ENCODE measurements around the gene ACOXL.

ACOXL gene

DNA sequence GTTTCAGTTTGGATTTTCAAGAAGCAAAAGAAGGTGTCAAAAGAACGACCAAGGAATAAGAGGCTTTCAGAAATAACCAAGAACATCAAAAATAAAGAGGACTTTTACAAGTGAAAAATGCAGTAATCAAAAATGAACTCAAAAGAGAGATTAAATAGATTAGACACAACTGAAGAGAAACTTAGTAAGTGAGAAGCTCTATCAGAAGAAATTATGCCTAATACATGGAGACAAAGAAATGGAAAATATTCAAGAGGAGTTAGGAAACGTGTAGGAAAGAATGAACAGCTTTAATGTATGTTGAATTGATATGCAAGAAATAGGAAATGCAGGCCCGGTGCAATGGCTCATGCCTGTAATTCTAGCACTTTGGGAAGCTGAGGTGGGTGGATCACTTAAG, 145.8 kb downstream of the ACOXL start:
- DNase-seq = no peak

DNA sequence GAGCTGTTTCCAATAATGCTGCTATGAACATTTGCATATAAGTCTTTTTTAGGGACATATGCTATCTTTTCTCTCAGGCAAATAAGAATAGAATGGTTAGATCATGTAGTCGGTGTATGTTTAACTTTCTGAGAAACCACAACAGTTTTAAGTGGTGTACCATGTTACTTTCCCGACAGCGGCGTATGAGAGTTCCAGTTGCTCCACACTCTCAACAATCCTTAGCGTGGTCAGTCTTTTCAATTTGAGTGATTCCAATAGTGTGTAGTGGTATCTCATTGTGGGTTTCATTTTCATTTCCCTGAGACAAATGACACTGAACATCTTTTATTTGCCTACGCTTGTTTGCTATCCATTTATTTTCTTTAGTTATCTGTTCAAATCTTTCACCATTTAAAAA, 149.5 kb downstream of the ACOXL start:
- DNase-seq = no peak

DNA sequence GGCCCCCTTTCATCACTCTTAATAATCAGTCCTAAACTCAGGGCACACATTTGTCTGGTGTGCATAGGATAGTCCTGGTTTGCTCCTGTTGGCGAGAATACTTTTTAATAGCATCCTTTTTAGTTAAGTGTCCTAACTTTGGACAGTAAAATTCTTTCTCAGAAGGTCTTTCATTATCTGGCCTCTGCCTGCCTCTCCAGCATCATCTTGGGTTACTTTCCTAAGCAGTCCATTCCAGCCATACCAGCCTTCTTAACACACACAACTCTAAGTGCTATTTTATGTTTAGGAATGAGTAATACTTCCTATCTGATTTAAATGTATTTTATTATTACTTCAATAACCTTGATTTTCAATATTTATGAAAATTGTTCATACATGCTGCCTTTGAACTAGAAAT, 151.0 kb downstream of the ACOXL start:
- no peak for DNase-seq

DNA sequence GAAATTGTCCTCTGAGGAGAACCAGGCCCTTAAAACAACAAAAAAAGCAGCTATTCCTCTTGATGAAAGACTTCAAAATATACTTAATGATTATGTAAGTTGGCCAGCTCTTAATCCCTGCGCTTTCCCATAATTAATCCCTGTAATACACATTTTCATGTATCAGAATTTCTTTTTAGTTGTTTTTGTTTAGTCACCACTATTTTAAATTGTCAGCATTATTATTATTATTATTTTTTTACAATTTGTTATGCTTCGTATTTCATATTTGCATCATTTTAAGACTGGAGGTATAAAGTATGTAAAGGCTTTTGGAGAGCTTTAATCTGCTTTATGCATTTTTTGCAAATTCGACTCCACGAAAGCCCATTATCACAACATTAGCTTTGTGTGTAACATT, 152.9 kb downstream of the ACOXL start:
- DNase-seq = no peak

DNA sequence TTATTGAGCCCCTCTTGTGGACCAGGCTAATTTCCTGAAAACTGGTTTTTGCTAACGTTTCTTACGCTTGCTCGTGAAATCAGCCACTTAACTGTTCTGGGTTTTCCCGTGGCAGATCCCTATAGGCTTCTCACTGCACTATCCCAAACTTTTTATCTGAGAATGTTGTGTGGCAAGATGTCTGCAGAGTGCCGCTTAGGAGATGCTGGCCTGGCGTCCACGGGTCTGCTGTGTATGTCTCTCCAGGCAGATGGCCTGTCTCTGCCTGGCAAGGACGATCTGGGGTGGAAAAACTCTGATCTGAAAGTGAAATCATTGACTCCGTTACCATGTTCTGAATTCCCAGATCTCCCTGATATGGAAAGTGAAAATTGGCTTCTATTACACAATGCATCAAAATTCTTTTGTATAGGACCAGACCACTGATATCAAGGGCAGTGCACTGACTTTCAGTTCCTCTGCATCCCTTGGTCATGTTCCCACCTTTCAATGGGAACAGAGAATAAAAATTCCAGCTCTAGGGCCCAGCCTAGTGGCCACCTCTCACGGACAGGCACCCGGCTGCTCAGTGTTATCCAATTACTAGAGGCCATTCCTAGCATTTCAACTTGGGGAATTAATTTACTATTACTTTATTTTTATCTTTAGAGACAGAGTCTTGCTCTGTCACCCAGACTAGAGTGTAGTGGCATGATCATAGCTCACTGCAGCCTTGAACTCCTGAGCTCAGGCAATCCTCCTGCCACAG, 154.6 kb downstream of the ACOXL start:
- DNase-seq = no peak

DNA sequence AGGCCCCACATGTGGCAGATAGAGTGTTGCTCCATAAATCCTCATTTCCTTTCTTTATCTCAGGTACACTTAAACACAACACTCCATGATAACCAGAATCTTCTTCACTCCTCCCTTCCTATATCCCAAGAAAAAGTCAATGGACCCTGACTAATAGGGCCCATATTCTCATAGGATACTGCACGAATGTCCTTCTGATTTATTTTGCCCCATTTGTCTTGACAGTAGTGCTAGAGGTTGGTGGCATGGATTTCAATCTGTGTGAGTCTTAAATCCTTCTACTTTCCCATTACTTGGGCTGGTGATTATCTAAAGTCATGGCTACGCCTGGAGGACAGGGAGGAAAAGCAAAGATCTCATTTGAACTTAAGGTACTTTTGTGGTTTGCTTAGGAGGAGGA, 156.0 kb downstream of the ACOXL start:
- no peak for DNase-seq

DNA sequence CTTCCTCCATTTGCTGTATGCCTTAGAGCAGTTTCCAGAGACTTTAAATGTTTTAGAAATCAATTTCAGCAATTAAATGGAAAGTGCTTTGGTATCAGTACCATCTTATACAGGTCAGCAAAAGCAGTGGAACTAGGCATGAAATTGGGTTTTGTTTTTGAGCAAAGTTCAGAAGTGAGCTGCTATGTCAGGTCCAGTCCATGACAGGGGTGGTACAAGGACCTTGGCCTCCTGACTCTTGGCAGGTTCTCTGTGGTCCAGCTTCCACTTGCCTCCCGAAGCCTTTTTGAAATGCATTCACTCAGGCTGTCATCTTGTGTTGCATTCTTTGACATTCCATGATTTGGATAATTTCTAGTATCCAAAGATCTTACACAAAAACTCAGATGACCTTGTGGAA, 159.3 kb downstream of the ACOXL start:
- no peak for DNase-seq

DNA sequence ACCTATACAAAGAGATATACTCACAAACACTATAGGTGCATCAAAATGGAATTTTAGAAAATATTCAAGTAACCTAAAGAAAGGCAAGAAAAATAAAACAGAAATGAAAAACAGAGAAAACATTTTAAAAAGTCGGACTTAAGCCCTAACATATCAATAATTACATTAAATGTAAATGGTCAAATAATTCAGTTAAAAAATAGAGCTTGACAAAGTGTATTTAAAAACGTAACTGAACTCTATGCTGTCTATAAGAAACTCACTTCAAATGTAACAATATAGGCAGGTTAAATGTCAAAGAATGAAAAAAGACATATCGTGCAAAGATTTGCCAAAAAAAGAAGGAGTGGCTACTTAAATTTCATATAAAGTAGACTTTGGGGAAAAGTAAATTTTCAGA, 163.9 kb downstream of the ACOXL start:
- DNase-seq = no peak

DNA sequence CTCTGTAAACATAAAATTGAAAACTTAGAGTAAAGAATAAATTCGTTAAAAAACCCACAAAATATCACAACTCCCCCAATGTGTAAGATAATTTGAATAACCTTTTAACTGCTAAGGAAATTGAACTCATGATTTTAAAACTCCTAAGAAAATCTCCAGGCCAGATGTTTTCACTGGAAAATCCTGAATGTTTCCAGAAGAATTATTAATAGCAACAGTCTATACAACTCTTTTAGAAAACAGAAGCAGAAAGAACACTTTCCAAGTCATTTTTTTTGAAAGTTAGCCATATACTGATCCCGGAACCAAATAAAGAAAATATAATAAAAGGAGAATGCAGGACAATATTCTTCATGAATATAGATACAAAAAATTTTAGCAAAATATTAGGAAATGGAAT, 165.6 kb downstream of the ACOXL start:
- DNase-seq = no peak

DNA sequence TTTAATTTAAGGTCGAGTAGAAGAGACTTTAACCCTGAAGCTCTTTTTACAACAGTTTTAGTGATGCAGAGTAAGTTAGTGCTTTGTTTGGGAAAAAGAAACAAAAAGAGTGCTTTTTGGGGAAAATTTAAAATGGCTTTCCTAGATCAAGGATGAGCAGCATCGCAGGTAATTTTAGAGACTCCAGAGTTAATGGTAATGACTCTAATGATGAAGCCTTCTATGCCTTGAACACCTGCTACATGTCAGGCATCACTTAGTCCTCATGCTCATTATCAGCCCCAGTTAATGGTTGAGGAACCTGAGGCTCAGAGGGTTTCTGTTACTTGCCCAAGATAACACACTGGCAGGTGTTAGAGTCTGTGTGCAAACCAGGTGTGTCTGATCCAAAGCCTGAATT, 167.8 kb downstream of the ACOXL start:
- no peak for DNase-seq

DNA sequence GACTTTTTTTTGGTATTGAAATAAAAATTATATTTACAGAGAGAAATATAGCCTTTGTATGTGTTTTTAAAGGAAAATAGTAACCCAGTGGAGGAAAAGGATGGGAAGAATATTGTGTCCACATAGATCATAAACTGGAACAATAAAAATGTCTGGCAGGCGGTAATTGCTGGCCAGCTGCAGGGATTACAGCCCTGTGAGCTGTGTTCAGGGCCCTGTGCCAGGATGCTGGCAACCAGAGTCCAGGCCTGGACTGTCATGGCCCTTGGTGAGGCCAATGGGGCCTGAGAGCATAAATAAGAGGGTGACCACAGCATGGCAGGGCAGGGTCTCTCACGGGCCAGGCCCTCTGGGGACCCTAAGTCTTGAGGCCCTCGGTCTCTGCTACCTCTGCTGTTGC, 171.2 kb downstream of the ACOXL start:
- DNase-seq = no peak

DNA sequence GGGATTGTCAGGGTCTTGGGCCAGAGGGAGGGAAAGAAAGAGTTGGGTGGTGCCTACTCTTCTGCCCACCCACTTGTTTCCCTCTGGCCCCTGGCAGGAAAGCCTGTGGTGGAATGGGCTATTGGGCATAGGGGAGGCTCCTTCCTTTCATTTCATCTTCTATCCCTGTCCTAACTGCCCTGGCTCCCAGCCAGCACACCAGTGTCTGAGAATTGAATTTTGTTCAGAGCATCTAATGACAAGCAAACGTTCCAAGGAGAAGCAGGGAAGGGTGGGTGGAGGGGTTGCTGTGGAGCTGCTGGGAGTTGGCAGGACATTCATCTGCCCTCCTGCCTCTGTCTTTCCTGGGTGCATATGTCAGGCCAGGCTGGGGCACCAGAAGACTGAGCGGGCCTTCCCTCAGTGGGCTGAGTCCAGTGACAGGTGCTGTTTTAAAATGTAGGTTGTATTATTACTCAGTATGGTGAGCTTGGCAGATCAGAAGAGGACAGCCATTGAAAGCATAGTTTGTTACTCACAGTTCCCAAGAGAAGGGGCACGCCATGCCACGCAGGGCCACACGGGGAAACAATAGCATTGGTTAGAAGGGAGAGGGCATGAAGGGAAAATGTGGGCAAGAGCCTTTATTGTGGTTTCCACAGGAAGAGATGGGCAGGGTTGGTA, 171.9 kb downstream of the ACOXL start:
- DNase-seq = no peak

DNA sequence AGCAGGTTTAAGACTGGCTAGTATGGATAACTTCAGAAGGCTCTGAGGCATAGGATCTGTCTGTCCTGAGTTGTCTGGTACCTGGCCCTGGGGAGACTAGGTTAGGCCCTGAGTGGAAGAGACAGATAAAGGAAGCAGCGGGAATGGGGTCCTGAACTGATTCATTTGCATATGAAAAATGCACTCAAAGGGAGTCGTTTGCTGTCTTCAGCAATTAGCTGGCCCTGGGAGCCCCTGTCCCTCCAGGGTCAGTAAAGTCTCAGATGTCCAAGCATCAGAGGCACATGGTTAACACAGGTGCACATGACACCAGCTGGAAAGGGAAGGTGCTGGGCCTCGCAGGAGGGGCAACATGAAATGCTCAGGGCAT, 172.4 kb downstream of the ACOXL start:
- DNase-seq = no peak

DNA sequence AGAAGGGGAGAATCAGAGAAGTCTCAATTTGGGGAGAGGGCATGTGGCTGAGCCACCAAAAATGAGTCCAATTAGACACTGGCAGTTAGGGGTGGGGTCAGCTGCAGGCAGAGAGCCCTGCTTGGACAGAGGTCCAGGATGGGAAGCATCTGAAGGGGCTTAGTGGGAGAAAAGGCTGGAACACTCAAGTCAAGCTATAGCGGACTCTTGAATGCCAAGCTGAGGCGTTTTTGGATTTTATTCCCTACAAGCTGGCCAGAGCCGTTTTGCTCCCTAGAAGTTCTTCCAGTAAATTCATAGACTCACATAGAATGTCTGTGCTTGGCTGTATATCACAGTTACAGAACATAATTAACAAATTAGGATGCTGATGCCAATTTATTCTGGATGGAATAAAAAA, 172.8 kb downstream of the ACOXL start:
- DNase-seq = no peak

DNA sequence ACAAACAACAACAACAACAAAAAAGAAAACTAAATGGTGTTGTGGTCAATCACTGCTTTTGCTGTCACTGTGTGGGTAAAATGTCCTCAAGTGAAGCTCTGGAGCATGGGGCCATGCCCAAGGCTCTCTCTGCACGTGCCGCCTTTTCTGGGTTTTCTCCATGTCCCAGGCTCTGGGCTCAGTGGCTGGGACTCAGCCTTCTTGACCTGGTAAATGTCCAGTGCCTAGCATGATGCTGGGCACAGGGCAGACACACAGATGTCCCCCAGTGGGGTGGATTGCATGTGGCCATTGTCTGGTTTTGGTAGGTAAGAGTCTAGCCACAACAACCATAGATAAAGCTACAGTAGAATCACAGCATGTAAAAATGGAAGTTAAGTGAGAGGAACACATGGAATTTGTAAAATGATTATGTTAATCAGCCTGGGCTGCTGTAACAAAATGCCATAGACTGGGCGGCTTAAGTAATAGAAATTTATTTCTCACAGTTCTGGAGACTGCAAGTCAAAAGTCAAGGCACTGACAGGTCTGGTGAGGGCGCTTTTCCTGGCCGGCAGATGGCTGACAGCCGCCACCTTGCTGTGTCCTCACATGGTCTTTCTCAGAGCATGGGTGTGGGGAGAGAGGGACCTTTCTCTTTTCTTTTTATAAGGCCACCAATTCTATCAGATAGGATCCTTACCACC, 174.4 kb downstream of the ACOXL start:
- DNase-seq = no peak

DNA sequence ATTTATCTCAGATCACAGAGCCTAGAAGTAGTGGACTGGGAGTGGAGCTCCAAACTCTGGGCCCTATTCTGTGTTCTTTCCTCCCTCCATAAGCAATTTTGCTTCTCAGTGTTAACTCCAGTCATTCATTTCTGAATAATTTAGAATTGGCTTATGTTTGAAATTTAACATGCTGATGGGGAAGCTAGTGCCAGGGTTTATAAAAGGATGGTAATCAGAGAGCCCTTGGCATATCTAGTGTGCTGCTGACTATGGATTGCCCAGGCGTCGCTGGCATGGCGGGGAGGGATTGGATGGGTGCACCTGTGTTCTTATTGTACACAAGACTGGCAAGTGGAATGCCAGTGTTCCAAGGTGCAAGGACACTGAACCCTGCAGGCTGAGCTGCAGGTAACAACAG, 177.1 kb downstream of the ACOXL start:
- no peak for DNase-seq

DNA sequence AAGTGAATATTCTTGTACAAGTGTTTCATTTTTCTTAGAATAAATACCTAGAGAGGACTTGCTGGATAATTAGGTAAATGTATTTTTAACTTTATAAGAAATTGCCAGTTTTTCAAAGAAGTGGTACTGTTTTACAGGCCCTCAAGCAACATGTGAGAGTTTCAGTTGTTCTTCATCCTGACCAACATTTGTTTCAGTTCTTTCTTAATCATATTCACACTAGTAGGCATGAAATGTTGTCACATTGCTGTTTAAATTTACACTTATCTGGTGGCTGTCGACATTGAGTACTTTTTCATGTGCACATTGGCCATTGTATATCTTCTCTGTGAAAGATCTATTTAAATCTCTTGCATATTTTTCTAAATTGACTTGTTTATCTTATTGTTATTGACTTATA, 178.1 kb downstream of the ACOXL start:
- no peak for DNase-seq

DNA sequence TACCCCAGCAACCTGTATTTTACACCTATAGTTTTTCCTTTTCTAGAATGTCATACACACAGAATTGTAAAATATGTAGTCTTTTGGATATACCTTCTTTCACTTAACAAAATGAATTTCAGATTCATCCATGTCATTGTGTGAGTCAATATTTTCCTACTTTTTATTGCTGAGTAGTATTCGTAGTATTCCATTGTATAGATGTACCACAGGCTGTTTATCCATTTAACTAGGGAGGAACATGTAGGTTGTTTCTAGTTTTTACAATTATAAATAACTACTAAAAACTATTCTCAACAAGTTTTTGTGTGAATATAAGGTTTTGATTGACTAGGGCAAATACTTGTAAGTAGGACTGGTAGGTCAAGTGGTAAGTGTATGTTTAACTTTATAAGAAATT, 187.4 kb downstream of the ACOXL start:
- DNase-seq = no peak

DNA sequence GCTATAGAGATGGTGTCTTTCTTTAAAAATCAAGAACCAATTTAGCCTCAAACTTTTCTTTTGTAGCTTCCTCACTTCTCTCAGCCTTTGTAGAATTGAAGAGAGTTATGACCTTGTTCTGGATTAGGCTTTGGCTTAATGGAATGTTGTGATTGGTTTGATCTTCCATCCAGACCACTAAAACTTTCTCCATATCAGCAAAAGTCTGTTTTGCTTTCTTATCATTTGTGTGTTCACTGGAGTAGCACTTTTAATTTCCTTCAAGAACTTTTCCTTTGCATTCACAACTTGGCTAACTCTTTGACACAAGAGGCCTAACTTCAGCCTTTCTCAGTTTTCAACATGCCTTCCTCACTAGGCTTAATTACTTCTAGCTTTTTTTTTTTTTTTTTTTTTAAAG, 193.1 kb downstream of the ACOXL start:
- no peak for DNase-seq

DNA sequence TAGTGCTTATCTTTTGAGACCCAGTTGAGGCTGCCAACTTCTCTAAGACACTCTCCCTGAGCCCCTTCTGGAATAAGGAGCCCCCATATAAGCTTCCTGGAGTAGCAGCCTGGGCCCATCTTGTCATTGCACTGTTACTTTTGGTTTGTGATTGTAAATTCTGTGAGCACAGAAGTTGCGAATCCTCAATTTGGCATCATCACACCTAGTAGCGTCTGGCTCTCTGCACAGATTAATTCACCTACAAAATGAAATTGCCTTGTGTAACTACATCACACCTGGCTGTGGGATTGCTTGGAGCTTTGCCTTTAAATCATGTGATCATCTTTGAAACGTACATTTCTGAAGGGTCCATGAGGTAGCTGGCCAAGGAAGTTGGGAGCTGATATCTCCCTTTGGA, 195.2 kb downstream of the ACOXL start:
- no peak for DNase-seq

DNA sequence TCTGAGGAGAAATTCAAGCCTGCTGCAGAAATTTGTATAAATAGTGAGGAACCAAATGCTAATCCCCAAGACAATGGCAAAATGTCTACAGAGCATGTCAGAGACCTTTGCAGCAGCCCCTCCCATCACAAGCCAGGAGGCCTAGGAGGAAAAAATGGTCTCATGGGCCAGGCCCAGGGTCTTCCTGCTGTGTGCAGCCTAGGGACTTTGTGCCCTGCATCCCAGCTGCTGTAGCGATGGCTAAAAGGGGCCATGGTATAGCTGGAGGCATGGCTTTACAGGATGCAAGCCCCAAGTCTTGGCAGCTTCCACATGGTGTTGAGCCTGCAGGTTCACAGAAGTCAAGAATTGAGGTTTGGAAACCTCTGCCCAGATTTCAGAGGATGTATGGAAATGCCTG, 197.2 kb downstream of the ACOXL start:
- no peak for DNase-seq

DNA sequence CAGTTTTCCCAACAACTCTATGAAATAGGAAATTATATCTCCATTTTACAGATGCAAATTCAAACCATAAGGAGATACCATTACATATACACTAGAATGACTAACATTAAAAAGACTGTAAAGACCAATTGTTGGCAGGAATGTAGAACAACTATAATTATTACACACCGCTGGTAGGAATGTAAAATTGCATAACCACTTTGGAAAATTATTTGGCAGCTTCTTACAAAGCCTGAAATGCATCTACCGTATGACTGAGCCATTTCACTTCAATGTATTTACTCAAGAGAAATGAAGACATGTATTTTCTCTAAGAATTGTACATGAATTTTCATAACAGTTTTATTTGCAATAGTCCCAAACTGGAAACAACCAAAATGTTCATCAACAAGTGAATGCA, 199.3 kb downstream of the ACOXL start:
- no peak for DNase-seq

DNA sequence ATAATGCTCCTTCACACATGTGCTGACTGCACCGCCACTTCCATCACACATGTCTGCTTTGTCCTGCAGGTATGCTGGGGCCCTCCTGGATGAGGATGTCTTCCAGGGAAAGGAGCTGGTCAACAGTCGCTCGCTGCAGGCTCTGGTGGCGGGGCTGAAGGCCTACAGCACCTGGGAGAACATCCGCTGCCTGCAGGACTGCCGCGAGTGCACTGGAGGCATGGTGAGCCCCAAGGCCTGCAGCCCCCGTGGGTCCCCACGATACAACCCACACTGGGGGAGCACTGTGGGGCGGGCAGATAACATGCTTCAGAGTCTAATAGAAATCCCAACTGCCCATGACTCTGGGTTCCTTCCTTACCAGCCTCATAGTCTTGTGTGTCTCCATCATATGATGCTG, 201.0 kb downstream of the ACOXL start:
- DNase-seq = no peak

DNA sequence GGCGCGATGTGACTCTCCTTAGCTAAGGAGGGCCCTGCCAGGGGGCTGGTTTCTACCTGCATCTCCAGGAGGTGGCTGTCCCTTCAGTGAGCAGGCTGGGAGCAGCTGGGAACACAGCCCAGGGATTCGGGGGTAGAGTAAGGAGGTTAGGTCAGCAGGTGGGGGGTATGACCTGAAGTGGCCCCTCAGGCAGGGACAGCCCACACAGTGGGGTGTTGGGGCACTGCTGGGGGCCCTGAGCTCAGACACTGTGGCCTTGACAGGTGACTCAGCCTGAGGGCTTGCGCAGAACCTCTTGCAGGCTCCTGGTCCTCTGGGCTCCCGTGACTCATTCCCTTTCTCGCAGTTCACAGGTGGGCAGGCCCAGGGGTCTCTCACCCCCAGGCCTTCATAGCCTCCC, 202.6 kb downstream of the ACOXL start:
- no peak for DNase-seq

Data from cortex of kidney (tissue), 1 donor.